Measurements from ENCODE around the gene GPAT3. TPM values are rescaled to one million over a fixed set of nuclear protein-coding genes. Genes with fewer than 3 reads are reported as not detected.
A peak's percentile ranks its signal among the peaks of the same experiment; 100 is the strongest.

GPAT3 gene
- total and polyA plus RNA-seq, 4 donors: 2.5 to 11.6 (median 7.6) TPM

- peaks cover 0 to 6% (median 0%) of the 10 kb centered on the region in 5 donors for H3K4me1 ChIP-seq (ENCODE audit: control insufficient read depth in 5 of 5, insufficient read depth in 5 of 5, low read length in 5 of 5)
- H3K27me3 ChIP-seq (ENCODE audit: control insufficient read depth in 3 of 3, insufficient read depth in 3 of 3, low read length in 2 of 3): no peaks in the 10 kb centered on the region
- H3K9ac ChIP-seq (ENCODE audit: insufficient read depth in 1 of 2, low read length in 2 of 2): no peak overlapping the region
- no peak for DNase-seq
- no peak for ATAC-seq (ENCODE audit: insufficient read depth, low FRiP score)
- H3K9me3 ChIP-seq (ENCODE audit: control insufficient read depth in 4 of 4, insufficient read depth in 3 of 4, low read length in 3 of 4): peaks cover 0 to 19% (median 10%) of the 10 kb centered on the region in 4 donors
- no peak overlapping the region for H3K27ac ChIP-seq (ENCODE audit: low read depth in 1 of 2, low read length in 1 of 2)
- no peak overlapping the region for H3K4me3 ChIP-seq
- 94 to 98% methylated on average over 4 of the region's 4 CpGs for WGBS, 2 donors
- TF ChIP-seq, protein P1, sequence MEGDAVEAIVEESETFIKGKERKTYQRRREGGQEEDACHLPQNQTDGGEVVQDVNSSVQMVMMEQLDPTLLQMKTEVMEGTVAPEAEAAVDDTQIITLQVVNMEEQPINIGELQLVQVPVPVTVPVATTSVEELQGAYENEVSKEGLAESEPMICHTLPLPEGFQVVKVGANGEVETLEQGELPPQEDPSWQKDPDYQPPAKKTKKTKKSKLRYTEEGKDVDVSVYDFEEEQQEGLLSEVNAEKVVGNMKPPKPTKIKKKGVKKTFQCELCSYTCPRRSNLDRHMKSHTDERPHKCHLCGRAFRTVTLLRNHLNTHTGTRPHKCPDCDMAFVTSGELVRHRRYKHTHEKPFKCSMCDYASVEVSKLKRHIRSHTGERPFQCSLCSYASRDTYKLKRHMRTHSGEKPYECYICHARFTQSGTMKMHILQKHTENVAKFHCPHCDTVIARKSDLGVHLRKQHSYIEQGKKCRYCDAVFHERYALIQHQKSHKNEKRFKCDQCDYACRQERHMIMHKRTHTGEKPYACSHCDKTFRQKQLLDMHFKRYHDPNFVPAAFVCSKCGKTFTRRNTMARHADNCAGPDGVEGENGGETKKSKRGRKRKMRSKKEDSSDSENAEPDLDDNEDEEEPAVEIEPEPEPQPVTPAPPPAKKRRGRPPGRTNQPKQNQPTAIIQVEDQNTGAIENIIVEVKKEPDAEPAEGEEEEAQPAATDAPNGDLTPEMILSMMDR (IDR thresholded peaks at IDR 0.05; ENCODE audit: control extremely low read depth, extremely low read depth): no peak
- no peaks in the 10 kb centered on the region for H3K36me3 ChIP-seq (ENCODE audit: control insufficient read depth in 4 of 4, insufficient read depth in 4 of 4, low read length in 4 of 4)
These were observed 78.1 kb downstream of the GPAT3 start for GRCh38 chr4:83613994-83614393.

DNA sequence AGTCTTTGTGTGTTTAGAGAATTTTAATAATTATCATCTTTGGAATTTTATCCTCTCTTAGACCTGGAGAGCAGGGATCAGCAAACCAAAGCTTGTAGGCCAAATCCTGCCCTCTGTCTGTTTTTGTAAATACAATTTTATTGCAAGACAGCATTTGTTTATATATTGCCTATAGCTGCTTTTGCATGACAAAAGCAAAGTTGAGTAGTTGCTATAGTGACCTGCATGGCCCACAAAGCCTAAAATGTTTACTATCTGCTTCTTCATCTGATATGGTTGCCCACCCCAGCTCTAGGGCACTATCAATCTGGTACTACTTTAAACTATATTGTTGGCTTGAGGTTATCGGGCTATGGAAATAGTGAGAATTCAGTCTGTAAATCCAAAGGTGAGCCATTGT is 80.3 kb downstream of the GPAT3 start:
- Histone ChIP-seq H3K9ac (ENCODE audit: insufficient read depth in 1 of 2, low read length in 2 of 2) (no peak overlapping the region), H3K27me3 (ENCODE audit: control insufficient read depth in 3 of 3, insufficient read depth in 3 of 3, low read length in 2 of 3) (no peaks in the 10 kb centered on the region), H3K4me1 (ENCODE audit: control insufficient read depth in 5 of 5, insufficient read depth in 5 of 5, low read length in 5 of 5) (peaks cover 0 to 8% (median 0%) of the 10 kb centered on the region in 5 donors), H3K27ac (ENCODE audit: low read depth in 1 of 2, low read length in 1 of 2) (peak overlapping the region in 1 of 2 donors; percentile 14), H3K9me3 (ENCODE audit: control insufficient read depth in 4 of 4, insufficient read depth in 3 of 4, low read length in 3 of 4) (peaks cover 0 to 14% (median 10%) of the 10 kb centered on the region in 4 donors), H3K36me3 (ENCODE audit: control insufficient read depth in 4 of 4, insufficient read depth in 4 of 4, low read length in 4 of 4) (no peaks in the 10 kb centered on the region), H3K4me3 (no peak overlapping the region)
- DNase-seq (no peak), ATAC-seq (ENCODE audit: insufficient read depth, low FRiP score) (no peak)
- WGBS, 2 donors: 0 to 100% methylated on average over 1 of the region's 1 CpG
- TF ChIP-seq, protein P1 (IDR thresholded peaks at IDR 0.05; ENCODE audit: control extremely low read depth, extremely low read depth): no peak

- Histone ChIP-seq H3K36me3 (ENCODE audit: control insufficient read depth in 4 of 4, insufficient read depth in 4 of 4, low read length in 4 of 4) (no peaks in the 10 kb centered on the region), H3K4me1 (ENCODE audit: control insufficient read depth in 5 of 5, insufficient read depth in 5 of 5, low read length in 5 of 5) (peaks cover 0 to 8% (median 1%) of the 10 kb centered on the region in 5 donors), H3K4me3 (no peak overlapping the region), H3K9ac (ENCODE audit: insufficient read depth in 1 of 2, low read length in 2 of 2) (no peak overlapping the region), H3K27ac (ENCODE audit: low read depth in 1 of 2, low read length in 1 of 2) (peak overlapping the region in 1 of 2 donors; percentile 88), H3K27me3 (ENCODE audit: control insufficient read depth in 3 of 3, insufficient read depth in 3 of 3, low read length in 2 of 3) (no peaks in the 10 kb centered on the region), H3K9me3 (ENCODE audit: control insufficient read depth in 4 of 4, insufficient read depth in 3 of 4, low read length in 3 of 4) (peaks cover 0 to 15% (median 11%) of the 10 kb centered on the region in 4 donors)
- TF ChIP-seq, protein P1 (IDR thresholded peaks at IDR 0.05; ENCODE audit: control extremely low read depth, extremely low read depth): no peak
- no peak for ATAC-seq (ENCODE audit: insufficient read depth, low FRiP score)
- peak; percentile 24 to 49 (median 32) for DNase-seq
- WGBS, 2 donors: 68 to 74% methylated on average over 6 of the region's 6 CpGs
These were observed 81.6 kb downstream of the GPAT3 start for GRCh38 chr4:83617371-83618035.

Data from lung (tissue), 12 donors.